HEK293 (cell line): ENCODE results near the gene TMEM106C.

Experiments
- CTCF ChIA-PET: fragments of 350-600 bp; formaldehyde crosslinking; extraction: SDS; loops from one replicate; lab custom pipeline; 2021; ENCODE audit warnings: antibody characterized with exemption; lab: Yijun Ruan, JAX
- POLR2A ChIA-PET: fragments of 300-600 bp; formaldehyde crosslinking; extraction: SDS; loops from one replicate; lab custom pipeline; 2020; ENCODE audit warnings: antibody characterized with exemption, inconsistent platforms; lab: Yijun Ruan, JAX
- H3K27ac ChIP-seq: fragments of 200-500 bp; sonication (Bioruptor generic); 2 replicates; pipeline ENCODE4 v1.5.1; 2014; ENCODE audit warnings: low read depth, low read length, control low read depth, inconsistent platforms; ENCODE audit errors: extremely low read depth
- H3K36me3 ChIP-seq, 2 experiments: fragments of 200-500 bp in 1 of 2; sonication (Bioruptor generic) in 1 of 2; 1 replicate in 1 of 2; 2 replicates in 1 of 2; pipeline ENCODE4 v1.5.1; 2014 to 2017; ENCODE audit warnings: inconsistent platforms in 2 of 2, low read length in 2 of 2; ENCODE audit not compliant: control insufficient read depth in 2 of 2, insufficient read depth in 1 of 2
- H3K4me1 ChIP-seq: fragments of 200-500 bp; sonication (Bioruptor generic); 2 replicates; pipeline ENCODE4 v1.5.1; 2014; ENCODE audit warnings: mild to moderate bottlenecking, low read length, inconsistent platforms; ENCODE audit not compliant: control insufficient read depth, insufficient read depth
- H3K4me3 ChIP-seq: 2 replicates; pipeline ENCODE4 v1.5.1; 2011; ENCODE audit warnings: low read depth, mild to moderate bottlenecking, control low read depth, low read length, moderate library complexity
- H3K9me3 ChIP-seq: fragments of 200-500 bp; sonication (Bioruptor generic); 2 replicates; pipeline ENCODE4 v1.5.1; 2014; ENCODE audit warnings: low read depth, low read length, inconsistent platforms; ENCODE audit not compliant: control insufficient read depth, insufficient read depth
- GFI1B ChIP-seq: fragments of 450-650 bp; formaldehyde crosslinking; IDR thresholded peaks from 2 replicates; pipeline ENCODE4 v1.5.1; 2016; ENCODE audit warnings: missing biosample characterization, missing genetic modification characterization
- GLIS1 ChIP-seq: fragments of 450-650 bp; formaldehyde crosslinking; IDR thresholded peaks from 2 replicates; pipeline ENCODE4 v1.5.1; 2016; ENCODE audit warnings: missing biosample characterization, missing genetic modification characterization
- IKZF3 ChIP-seq: fragments of 450-650 bp; IDR thresholded peaks from 2 replicates; pipeline ENCODE4 v1.5.0; 2018; ENCODE audit warnings: missing biosample characterization, mild to moderate bottlenecking, missing genetic modification characterization, moderate library complexity
- KLF10 ChIP-seq: fragments of 450-650 bp; IDR thresholded peaks from 2 replicates; pipeline ENCODE4 v1.5.1; 2018; ENCODE audit warnings: missing biosample characterization, mild to moderate bottlenecking, missing genetic modification characterization
- REPIN1 ChIP-seq: fragments of 450-650 bp; formaldehyde crosslinking; IDR thresholded peaks from 2 replicates; pipeline ENCODE4 v1.5.1; 2017; ENCODE audit warnings: missing biosample characterization, missing genetic modification characterization, low read depth
- SALL2 ChIP-seq: fragments of 450-650 bp; formaldehyde crosslinking; IDR thresholded peaks from 2 replicates; pipeline ENCODE4 v1.5.0; 2017; ENCODE audit warnings: missing biosample characterization, mild to moderate bottlenecking, missing genetic modification characterization, borderline replicate concordance
- SETDB1 ChIP-seq: IDR thresholded peaks from one replicate; pipeline ENCODE4 v1.6.1; 2017; ENCODE audit warnings: mild to moderate bottlenecking, low read length, moderate library complexity, mixed read lengths; ENCODE audit not compliant: insufficient read length
- SP2 ChIP-seq: fragments of 450-650 bp; formaldehyde crosslinking; IDR thresholded peaks from 2 replicates; pipeline ENCODE4 v1.5.1; 2016; ENCODE audit warnings: missing biosample characterization, missing genetic modification characterization
- ZBTB17 ChIP-seq: fragments of 450-650 bp; formaldehyde crosslinking; IDR thresholded peaks from 2 replicates; pipeline ENCODE4 v1.5.1; 2016; ENCODE audit warnings: missing biosample characterization, missing genetic modification characterization
- ZBTB26 ChIP-seq: fragments of 450-650 bp; formaldehyde crosslinking; optimal IDR thresholded peaks from 2 replicates; pipeline ENCODE3; 2016; ENCODE audit warnings: missing biosample characterization, mild to moderate bottlenecking, missing genetic modification characterization
- ZEB2 ChIP-seq: fragments of 450-650 bp; formaldehyde crosslinking; IDR thresholded peaks from 2 replicates; pipeline ENCODE4 v1.5.1; 2016; ENCODE audit warnings: missing biosample characterization, missing genetic modification characterization
- ZFP69B ChIP-seq: fragments of 450-650 bp; formaldehyde crosslinking; IDR thresholded peaks from 2 replicates; pipeline ENCODE4 v1.5.1; 2016; ENCODE audit warnings: missing biosample characterization, missing genetic modification characterization
- ZNF138 ChIP-seq: fragments of 450-650 bp; formaldehyde crosslinking; IDR thresholded peaks from 2 replicates; pipeline ENCODE4 v1.5.1; 2016; ENCODE audit warnings: missing biosample characterization, missing genetic modification characterization, borderline replicate concordance
- ZNF26 ChIP-seq: fragments of 450-650 bp; formaldehyde crosslinking; IDR thresholded peaks from 2 replicates; pipeline ENCODE4 v1.5.1; 2016; ENCODE audit warnings: missing biosample characterization, missing genetic modification characterization
- ZNF350 ChIP-seq: fragments of 450-650 bp; formaldehyde crosslinking; IDR thresholded peaks from 2 replicates; pipeline ENCODE4 v1.5.0; 2017; ENCODE audit warnings: missing biosample characterization, mild to moderate bottlenecking, missing genetic modification characterization
- ZNF391 ChIP-seq: fragments of 450-650 bp; formaldehyde crosslinking; IDR thresholded peaks from 2 replicates; pipeline ENCODE4 v1.5.1; 2016; ENCODE audit warnings: low read depth, missing biosample characterization, missing genetic modification characterization, borderline replicate concordance
- ZNF394 ChIP-seq: fragments of 450-650 bp; formaldehyde crosslinking; IDR thresholded peaks from 2 replicates; pipeline ENCODE4 v1.5.1; 2016; ENCODE audit warnings: missing biosample characterization, missing genetic modification characterization, mild to moderate bottlenecking, moderate library complexity, borderline replicate concordance
- ZNF426 ChIP-seq: fragments of 450-650 bp; formaldehyde crosslinking; IDR thresholded peaks from 2 replicates; pipeline ENCODE4 v1.5.1; 2017; ENCODE audit warnings: missing biosample characterization, missing genetic modification characterization, mild to moderate bottlenecking, inconsistent platforms, moderate library complexity
- ZNF488 ChIP-seq: fragments of 450-650 bp; formaldehyde crosslinking; IDR thresholded peaks from 2 replicates; pipeline ENCODE4 v1.5.1; 2016; ENCODE audit warnings: missing biosample characterization, missing genetic modification characterization
- ZNF530 ChIP-seq: fragments of 450-650 bp; formaldehyde crosslinking; IDR thresholded peaks from 2 replicates; pipeline ENCODE4 v1.5.1; 2016; ENCODE audit warnings: low read depth, missing biosample characterization, missing genetic modification characterization
- ZNF561 ChIP-seq: fragments of 450-650 bp; IDR thresholded peaks from 2 replicates; pipeline ENCODE4 v1.5.1; 2018; ENCODE audit warnings: missing biosample characterization, missing genetic modification characterization, borderline replicate concordance
- ZNF600 ChIP-seq: fragments of 450-650 bp; formaldehyde crosslinking; IDR thresholded peaks from 2 replicates; pipeline ENCODE4 v1.5.1; 2016; ENCODE audit warnings: missing biosample characterization, missing genetic modification characterization
- TF ChIP-seq, protein P1 (sequence below): fragments of 450-650 bp; formaldehyde crosslinking; IDR thresholded peaks from 2 replicates; pipeline ENCODE4 v1.5.1; 2016; ENCODE audit warnings: missing biosample characterization, missing genetic modification characterization
- TF ChIP-seq, protein P2 (sequence below): fragments of 450-650 bp; formaldehyde crosslinking; conservative IDR thresholded peaks from 2 replicates; pipeline ENCODE4 v1.5.1; 2016; ENCODE audit warnings: low read depth, missing biosample characterization, missing genetic modification characterization

TMEM106C gene

GRCh38 chr12:48001505-48002413 is 38.4 kb downstream of the TMEM106C start (continued):
- TF ChIP-seq ZNF391 (tag by site-specific recombination), result no peak
- peak; percentile 8 for TF ChIP-seq KLF10 (tag by site-specific recombination)
- peak; percentile 57 for TF ChIP-seq ZBTB26 (tag by site-specific recombination)
- TF ChIP-seq ZNF488, result no peak
- TF ChIP-seq GLIS1, result peak; percentile 12; the same call in 1 of the 2 replicates
- TF ChIP-seq IKZF3 (tag by site-specific recombination), result peak; percentile 97
- no peak for TF ChIP-seq ZNF350 (tag by site-specific recombination)
- TF ChIP-seq ZNF600 (tag by site-specific recombination), result peak; percentile 92
- no peak for TF ChIP-seq ZNF426

DNA sequence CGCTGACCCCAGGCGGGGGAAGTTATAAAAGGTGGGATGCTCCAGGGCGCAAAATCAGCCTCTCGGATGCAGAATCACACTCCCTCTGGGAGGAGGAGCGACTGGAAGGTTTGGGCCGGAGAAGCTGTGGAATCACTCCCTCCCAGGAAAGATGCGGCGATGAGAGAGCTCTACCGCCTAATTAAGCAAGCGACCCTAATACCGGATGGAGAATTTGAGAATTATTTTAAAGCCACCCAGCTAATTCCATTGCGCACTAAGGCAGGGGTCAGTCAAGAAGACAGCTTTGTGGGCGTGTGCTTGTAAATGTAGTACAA is 39.0 kb downstream of the TMEM106C start:
- POLR2A ChIA-PET, result interaction anchor here (0.9 to 1.6 kb wide), 2 partner anchors 20 to 117 kb away, joined by 4 to 6 read pairs; partner anchors contain the start of gene PFKM
- H3K27ac ChIP-seq, result peak overlapping the region; percentile 74
- TF ChIP-seq SALL2 (tag by site-specific recombination) (no peak), SP2 (tag by site-specific recombination) (peak; percentile 38), ZNF530 (no peak), ZFP69B (tag by site-specific recombination) (no peak), ZEB2 (no peak), ZNF138 (tag by site-specific recombination) (no peak), SETDB1 (no peak), REPIN1 (no peak), ZNF26 (no peak), ZNF394 (tag by site-specific recombination) (peak; percentile 13; the same call in 1 of the 2 replicates), GFI1B (tag by site-specific recombination) (no peak), IKZF3 (tag by site-specific recombination) (0 out of 2 replicates have a peak, but pooled peaks have one; percentile 5), ZBTB17 (tag by site-specific recombination) (0 out of 2 replicates have a peak, but pooled peaks have one; percentile 5), ZNF561 (tag by site-specific recombination) (no peak)
- TF ChIP-seq, protein P1, sequence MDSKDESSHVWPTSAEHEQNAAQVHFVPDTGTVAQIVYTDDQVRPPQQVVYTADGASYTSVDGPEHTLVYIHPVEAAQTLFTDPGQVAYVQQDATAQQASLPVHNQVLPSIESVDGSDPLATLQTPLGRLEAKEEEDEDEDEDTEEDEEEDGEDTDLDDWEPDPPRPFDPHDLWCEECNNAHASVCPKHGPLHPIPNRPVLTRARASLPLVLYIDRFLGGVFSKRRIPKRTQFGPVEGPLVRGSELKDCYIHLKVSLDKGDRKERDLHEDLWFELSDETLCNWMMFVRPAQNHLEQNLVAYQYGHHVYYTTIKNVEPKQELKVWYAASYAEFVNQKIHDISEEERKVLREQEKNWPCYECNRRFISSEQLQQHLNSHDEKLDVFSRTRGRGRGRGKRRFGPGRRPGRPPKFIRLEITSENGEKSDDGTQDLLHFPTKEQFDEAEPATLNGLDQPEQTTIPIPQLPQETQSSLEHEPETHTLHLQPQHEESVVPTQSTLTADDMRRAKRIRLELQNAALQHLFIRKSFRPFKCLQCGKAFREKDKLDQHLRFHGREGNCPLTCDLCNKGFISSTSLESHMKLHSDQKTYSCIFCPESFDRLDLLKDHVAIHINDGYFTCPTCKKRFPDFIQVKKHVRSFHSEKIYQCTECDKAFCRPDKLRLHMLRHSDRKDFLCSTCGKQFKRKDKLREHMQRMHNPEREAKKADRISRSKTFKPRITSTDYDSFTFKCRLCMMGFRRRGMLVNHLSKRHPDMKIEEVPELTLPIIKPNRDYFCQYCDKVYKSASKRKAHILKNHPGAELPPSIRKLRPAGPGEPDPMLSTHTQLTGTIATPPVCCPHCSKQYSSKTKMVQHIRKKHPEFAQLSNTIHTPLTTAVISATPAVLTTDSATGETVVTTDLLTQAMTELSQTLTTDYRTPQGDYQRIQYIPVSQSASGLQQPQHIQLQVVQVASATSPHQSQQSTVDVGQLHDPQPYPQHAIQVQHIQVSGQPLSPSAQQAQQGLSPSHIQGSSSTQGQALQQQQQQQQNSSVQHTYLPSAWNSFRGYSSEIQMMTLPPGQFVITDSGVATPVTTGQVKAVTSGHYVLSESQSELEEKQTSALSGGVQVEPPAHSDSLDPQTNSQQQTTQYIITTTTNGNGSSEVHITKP (tag by site-specific recombination), result peak; percentile 51
- TF ChIP-seq, protein P2, sequence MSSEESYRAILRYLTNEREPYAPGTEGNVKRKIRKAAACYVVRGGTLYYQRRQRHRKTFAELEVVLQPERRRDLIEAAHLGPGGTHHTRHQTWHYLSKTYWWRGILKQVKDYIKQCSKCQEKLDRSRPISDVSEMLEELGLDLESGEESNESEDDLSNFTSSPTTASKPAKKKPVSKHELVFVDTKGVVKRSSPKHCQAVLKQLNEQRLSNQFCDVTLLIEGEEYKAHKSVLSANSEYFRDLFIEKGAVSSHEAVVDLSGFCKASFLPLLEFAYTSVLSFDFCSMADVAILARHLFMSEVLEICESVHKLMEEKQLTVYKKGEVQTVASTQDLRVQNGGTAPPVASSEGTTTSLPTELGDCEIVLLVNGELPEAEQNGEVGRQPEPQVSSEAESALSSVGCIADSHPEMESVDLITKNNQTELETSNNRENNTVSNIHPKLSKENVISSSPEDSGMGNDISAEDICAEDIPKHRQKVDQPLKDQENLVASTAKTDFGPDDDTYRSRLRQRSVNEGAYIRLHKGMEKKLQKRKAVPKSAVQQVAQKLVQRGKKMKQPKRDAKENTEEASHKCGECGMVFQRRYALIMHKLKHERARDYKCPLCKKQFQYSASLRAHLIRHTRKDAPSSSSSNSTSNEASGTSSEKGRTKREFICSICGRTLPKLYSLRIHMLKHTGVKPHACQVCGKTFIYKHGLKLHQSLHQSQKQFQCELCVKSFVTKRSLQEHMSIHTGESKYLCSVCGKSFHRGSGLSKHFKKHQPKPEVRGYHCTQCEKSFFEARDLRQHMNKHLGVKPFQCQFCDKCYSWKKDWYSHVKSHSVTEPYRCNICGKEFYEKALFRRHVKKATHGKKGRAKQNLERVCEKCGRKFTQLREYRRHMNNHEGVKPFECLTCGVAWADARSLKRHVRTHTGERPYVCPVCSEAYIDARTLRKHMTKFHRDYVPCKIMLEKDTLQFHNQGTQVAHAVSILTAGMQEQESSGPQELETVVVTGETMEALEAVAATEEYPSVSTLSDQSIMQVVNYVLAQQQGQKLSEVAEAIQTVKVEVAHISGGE (tag by site-specific recombination), result 0 out of 2 replicates have a peak, but pooled peaks have one; percentile 29

More for the DNA sequence above, 39.0 kb downstream of the TMEM106C start:
- Histone ChIP-seq H3K4me3 (peak overlapping the region; percentile 44), H3K9me3 (no peaks in the 10 kb centered on the region), H3K4me1 (peaks cover 18% of the 10 kb centered on the region), H3K36me3 (peaks cover 0 to 7% of the 10 kb centered on the region in 2 experiments; a peak in 1 of 3 replicates)
- CTCF ChIA-PET, result interaction anchor here (0.7 kb wide), 1 partner anchor 260 kb away, joined by 3 read pairs; no protein-coding TSS in a partner anchor
